Memory B cell (primary cell): ENCODE measurements around the gene KRT5.

Source experiments
- ATAC-seq: fragments of 150-1000 bp; cut with Tn5 transposase; 2 replicates; pipeline ENCODE4 v1.10.0; 2021; ENCODE audit warnings: low read depth, mild to moderate bottlenecking, moderate library complexity
- DNase-seq, 2 donors: peaks; one replicate each; pipeline ENCODE4 v3.0.0; 2022; ENCODE audit warnings: low spot score in 2 of 2
- H3K27ac Mint-ChIP-seq: one replicate; pipeline ENCODE4 v1.8.0; 2022; ENCODE audit warnings: mild to moderate bottlenecking, moderate library complexity, mixed read lengths
- H3K27me3 Mint-ChIP-seq: one replicate; pipeline ENCODE4 v1.8.0; 2022; ENCODE audit warnings: mixed read lengths
- H3K36me3 Mint-ChIP-seq: one replicate; pipeline ENCODE4 v1.8.0; 2022; ENCODE audit warnings: mild to moderate bottlenecking, mixed read lengths
- H3K4me1 Mint-ChIP-seq: one replicate; pipeline ENCODE4 v1.8.0; 2022; ENCODE audit warnings: mixed read lengths
- H3K4me3 Mint-ChIP-seq: one replicate; pipeline ENCODE4 v1.8.0; 2022; ENCODE audit warnings: mild to moderate bottlenecking, moderate library complexity, mixed read lengths
- H3K9me3 Mint-ChIP-seq: one replicate; pipeline ENCODE4 v1.8.0; 2022; ENCODE audit warnings: mixed read lengths

Gene KRT5

GRCh38 chr12:52519826-52520662, at the start of gene KRT5:
Gene KRT5 (minus strand): TSS chr12:52520394. CDS start chr12:52520296, 98 bp downstream.
- no peaks in the 10 kb centered on the region for H3K9me3 Mint-ChIP-seq

GRCh38 chr12:52568111-52568510, 47.9 kb upstream of the KRT5 start:
- peaks cover 14% of the 10 kb centered on the region for H3K27me3 Mint-ChIP-seq

More at GRCh38 chr12:52519826-52520662, at the start of gene KRT5:
- Mint-ChIP-seq H3K27me3 (peaks cover 2% of the 10 kb centered on the region), H3K36me3 (no peaks in the 10 kb centered on the region), H3K4me3 (no peak within 1 kb of the TSS), H3K4me1 (no peaks in the 10 kb centered on the region), H3K27ac (no peak within 1 kb of the TSS)
- ATAC-seq (no peak), DNase-seq (no peak)

GRCh38 chr12:52566847-52567291, 46.7 kb upstream of the KRT5 start:
- H3K4me3 Mint-ChIP-seq: no peak overlapping the region
- no peak overlapping the region for H3K27ac Mint-ChIP-seq
- no peaks in the 10 kb centered on the region for H3K36me3 Mint-ChIP-seq
- ATAC-seq (no peak), DNase-seq (no peak)
- H3K4me1 Mint-ChIP-seq: no peaks in the 10 kb centered on the region
- H3K27me3 Mint-ChIP-seq: peaks cover 10% of the 10 kb centered on the region
- no peaks in the 10 kb centered on the region for H3K9me3 Mint-ChIP-seq

More at GRCh38 chr12:52568111-52568510, 47.9 kb upstream of the KRT5 start:
- Mint-ChIP-seq H3K36me3 (no peaks in the 10 kb centered on the region), H3K27ac (no peak overlapping the region), H3K9me3 (no peaks in the 10 kb centered on the region), H3K4me1 (no peaks in the 10 kb centered on the region), H3K4me3 (no peak overlapping the region)
- ATAC-seq (no peak), DNase-seq (no peak)

- H3K4me3 Mint-ChIP-seq: no peak overlapping the region
- H3K36me3 Mint-ChIP-seq: no peaks in the 10 kb centered on the region
- DNase-seq (no peak), ATAC-seq (no peak)
- peaks cover 10% of the 10 kb centered on the region for H3K27me3 Mint-ChIP-seq
- H3K27ac Mint-ChIP-seq: no peak overlapping the region
- no peaks in the 10 kb centered on the region for H3K9me3 Mint-ChIP-seq
- no peaks in the 10 kb centered on the region for H3K4me1 Mint-ChIP-seq
These were observed 44.4 kb upstream of the KRT5 start for GRCh38 chr12:52564582-52564981.

GRCh38 chr12:52561880-52562449, 41.8 kb upstream of the KRT5 start:
- no peak overlapping the region for H3K4me3 Mint-ChIP-seq
- ATAC-seq (no peak), DNase-seq (no peak)
- H3K27me3 Mint-ChIP-seq: peaks cover 16% of the 10 kb centered on the region
- H3K9me3 Mint-ChIP-seq: no peaks in the 10 kb centered on the region
- H3K27ac Mint-ChIP-seq: no peak overlapping the region
- H3K4me1 Mint-ChIP-seq: no peaks in the 10 kb centered on the region
- no peaks in the 10 kb centered on the region for H3K36me3 Mint-ChIP-seq

- no peak overlapping the region for H3K4me3 Mint-ChIP-seq
- H3K27me3 Mint-ChIP-seq: peaks cover 18% of the 10 kb centered on the region
- no peaks in the 10 kb centered on the region for H3K4me1 Mint-ChIP-seq
- no peaks in the 10 kb centered on the region for H3K9me3 Mint-ChIP-seq
- no peak overlapping the region for H3K27ac Mint-ChIP-seq
- ATAC-seq (no peak), DNase-seq (no peak)
- no peaks in the 10 kb centered on the region for H3K36me3 Mint-ChIP-seq
These were observed 39.8 kb upstream of the KRT5 start for GRCh38 chr12:52559979-52560378.

GRCh38 chr12:52558781-52559445, 38.7 kb upstream of the KRT5 start:
- Mint-ChIP-seq H3K36me3 (no peaks in the 10 kb centered on the region), H3K9me3 (no peaks in the 10 kb centered on the region), H3K27ac (no peak overlapping the region), H3K27me3 (peaks cover 18% of the 10 kb centered on the region), H3K4me3 (no peak overlapping the region), H3K4me1 (no peaks in the 10 kb centered on the region)
- ATAC-seq (no peak), DNase-seq (no peak)

- H3K27ac Mint-ChIP-seq: no peak overlapping the region
- no peaks in the 10 kb centered on the region for H3K4me1 Mint-ChIP-seq
- no peak overlapping the region for H3K4me3 Mint-ChIP-seq
- no peaks in the 10 kb centered on the region for H3K36me3 Mint-ChIP-seq
- DNase-seq (no peak), ATAC-seq (no peak)
- H3K9me3 Mint-ChIP-seq: no peaks in the 10 kb centered on the region
- H3K27me3 Mint-ChIP-seq: peaks cover 22% of the 10 kb centered on the region
These were observed 37.3 kb upstream of the KRT5 start for GRCh38 chr12:52557476-52557875.

- Mint-ChIP-seq H3K4me1 (no peaks in the 10 kb centered on the region), H3K9me3 (no peaks in the 10 kb centered on the region), H3K4me3 (no peak overlapping the region), H3K27me3 (peaks cover 26% of the 10 kb centered on the region), H3K36me3 (no peaks in the 10 kb centered on the region), H3K27ac (no peak overlapping the region)
- no peak for DNase-seq
- no peak for ATAC-seq
These were observed 35.4 kb upstream of the KRT5 start for GRCh38 chr12:52555577-52555976.

GRCh38 chr12:52552681-52553195, 32.5 kb upstream of the KRT5 start, which contains the start of gene KRT71:
Gene KRT71 (minus strand): TSS chr12:52553145. CDS start chr12:52553077, 68 bp downstream.
- Mint-ChIP-seq H3K4me3 (no peak within 1 kb of the TSS), H3K27me3 (peaks cover 22% of the 10 kb centered on the region), H3K4me1 (no peaks in the 10 kb centered on the region), H3K36me3 (no peaks in the 10 kb centered on the region), H3K27ac (no peak within 1 kb of the TSS), H3K9me3 (no peaks in the 10 kb centered on the region)
- DNase-seq (no peak), ATAC-seq (no peak)

- Mint-ChIP-seq H3K36me3 (no peaks in the 10 kb centered on the region), H3K4me1 (no peaks in the 10 kb centered on the region), H3K9me3 (no peaks in the 10 kb centered on the region), H3K27ac (no peak overlapping the region), H3K27me3 (peaks cover 22% of the 10 kb centered on the region), H3K4me3 (no peak overlapping the region)
- DNase-seq (no peak), ATAC-seq (no peak)
These were observed 31.9 kb upstream of the KRT5 start for GRCh38 chr12:52552055-52552454.

- Mint-ChIP-seq H3K4me1 (no peaks in the 10 kb centered on the region), H3K9me3 (no peaks in the 10 kb centered on the region), H3K27me3 (peaks cover 25% of the 10 kb centered on the region), H3K27ac (no peak overlapping the region), H3K4me3 (no peak overlapping the region), H3K36me3 (no peaks in the 10 kb centered on the region)
- ATAC-seq: no peak
- no peak for DNase-seq
These were observed 31.1 kb upstream of the KRT5 start for GRCh38 chr12:52551216-52551865.

- Mint-ChIP-seq H3K4me1 (no peaks in the 10 kb centered on the region), H3K27me3 (peaks cover 12% of the 10 kb centered on the region), H3K4me3 (no peak overlapping the region), H3K27ac (no peak overlapping the region), H3K36me3 (no peaks in the 10 kb centered on the region), H3K9me3 (no peaks in the 10 kb centered on the region)
- no peak for DNase-seq
- no peak for ATAC-seq
These were observed 25.9 kb upstream of the KRT5 start for GRCh38 chr12:52546126-52546525.
